Fibroblast of skin of right quadriceps (primary cell): Measurements from ENCODE around the gene CLSTN2.
A peak's percentile ranks its signal among the peaks of the same experiment; 100 is the strongest.

Experiments used
- DNase-seq: peaks from one replicate; pipeline ENCODE4 v3.0.0-alpha.2; 2013

CLSTN2 gene

DNA sequence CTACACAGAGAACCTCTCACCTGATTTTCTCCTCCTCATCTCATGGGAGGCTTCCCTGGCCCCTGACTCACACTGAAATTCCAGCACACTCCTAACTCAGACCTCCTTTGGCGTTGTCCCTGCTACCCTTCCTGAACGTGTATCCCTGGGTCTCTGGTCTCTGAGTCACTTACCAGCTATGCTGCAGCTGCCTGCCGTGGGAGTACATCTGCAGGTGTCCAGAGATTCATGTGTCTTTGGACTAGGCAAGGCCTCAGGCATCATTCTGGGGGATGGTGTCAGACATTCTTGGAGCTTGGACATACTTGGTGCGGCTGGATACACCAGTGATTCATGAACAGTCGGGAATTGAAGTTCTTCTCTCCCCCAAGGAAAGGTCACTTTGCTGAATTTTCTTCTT, 594.1 kb downstream of the CLSTN2 start:
- DNase-seq, result peak; percentile 12

DNA sequence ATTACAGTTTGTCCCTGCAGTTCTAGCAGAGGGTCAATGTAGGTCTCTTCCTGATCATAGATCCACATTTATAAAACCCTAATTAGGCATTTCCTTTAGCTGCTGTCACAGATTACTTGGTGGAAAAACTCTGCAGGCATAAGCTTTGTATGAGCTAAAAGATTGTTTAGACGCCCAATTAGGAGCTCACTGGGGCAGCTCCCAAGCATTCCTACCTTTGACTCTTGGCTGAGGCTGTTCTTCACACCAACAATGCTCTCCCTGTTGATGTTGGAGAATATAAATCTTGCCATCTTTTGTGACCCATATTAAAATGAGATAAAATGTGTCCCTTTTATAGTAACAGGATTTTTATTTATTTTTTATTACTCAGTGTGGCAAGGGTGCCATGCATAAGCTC, 594.6 kb downstream of the CLSTN2 start:
- no peak for DNase-seq

DNA sequence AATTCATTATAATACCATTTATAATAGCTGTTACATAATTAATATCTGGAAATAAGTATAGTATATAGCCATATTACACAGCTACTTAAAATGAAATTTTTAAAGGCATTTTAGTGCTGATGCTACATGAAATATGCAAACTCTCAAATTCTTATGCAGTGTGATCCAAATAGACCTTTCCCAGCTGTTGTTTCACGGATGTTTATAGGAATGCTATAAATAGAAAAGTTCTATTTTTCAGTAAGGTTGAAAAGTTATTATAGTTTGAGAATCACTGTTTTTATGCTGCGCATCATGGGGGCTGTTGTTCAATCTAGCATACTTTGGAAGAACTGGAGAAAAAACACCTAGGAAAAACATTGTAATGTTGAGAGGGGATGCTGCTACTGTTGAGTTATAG, 595.1 kb downstream of the CLSTN2 start:
- no peak for DNase-seq

DNA sequence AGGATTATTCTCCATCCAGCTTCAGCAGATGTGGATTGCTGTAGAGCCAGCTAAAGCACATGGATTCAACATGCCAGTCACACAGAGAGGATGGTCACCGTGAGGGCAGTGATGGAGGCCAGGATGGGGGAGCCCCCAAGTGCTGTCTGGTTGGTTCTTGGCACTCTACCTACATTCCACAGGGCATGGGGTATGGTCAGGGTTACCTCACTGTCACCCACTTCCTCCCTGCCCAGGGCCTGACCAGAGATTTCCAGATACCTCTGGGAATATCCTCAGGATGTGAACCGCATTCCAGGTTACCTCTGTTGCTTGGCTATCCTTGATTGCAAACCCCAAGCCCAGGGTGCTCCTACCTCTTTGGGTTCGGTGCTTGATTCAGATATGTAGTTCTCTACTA, 595.6 kb downstream of the CLSTN2 start:
- no peak for DNase-seq

DNA sequence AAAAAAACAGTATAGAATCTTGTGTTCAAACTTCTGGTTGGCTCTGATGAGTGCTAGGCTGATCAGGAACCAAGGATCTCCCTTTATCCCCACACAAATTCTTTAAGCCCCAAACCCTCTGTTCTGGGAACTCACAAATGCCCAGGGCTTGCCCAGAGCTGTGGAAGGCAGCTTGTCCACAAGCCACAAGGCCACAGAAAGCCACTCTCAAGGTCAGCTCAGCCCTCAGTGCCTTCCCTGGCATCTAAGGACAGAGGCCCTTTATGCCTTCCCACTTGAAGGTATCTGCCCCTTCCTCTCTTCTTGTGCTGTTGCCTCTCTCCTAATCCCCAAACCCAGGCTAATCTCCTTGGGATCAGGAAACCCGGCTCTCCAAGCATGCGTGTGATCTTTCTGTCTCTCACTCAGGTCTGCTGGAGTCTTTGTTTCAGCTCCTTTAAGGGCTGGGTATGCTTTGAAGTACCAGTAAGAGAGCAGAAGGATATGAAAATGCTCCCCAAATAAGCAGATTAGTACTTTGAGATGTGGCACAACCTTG, 597.9 kb downstream of the CLSTN2 start:
- no peak for DNase-seq

DNA sequence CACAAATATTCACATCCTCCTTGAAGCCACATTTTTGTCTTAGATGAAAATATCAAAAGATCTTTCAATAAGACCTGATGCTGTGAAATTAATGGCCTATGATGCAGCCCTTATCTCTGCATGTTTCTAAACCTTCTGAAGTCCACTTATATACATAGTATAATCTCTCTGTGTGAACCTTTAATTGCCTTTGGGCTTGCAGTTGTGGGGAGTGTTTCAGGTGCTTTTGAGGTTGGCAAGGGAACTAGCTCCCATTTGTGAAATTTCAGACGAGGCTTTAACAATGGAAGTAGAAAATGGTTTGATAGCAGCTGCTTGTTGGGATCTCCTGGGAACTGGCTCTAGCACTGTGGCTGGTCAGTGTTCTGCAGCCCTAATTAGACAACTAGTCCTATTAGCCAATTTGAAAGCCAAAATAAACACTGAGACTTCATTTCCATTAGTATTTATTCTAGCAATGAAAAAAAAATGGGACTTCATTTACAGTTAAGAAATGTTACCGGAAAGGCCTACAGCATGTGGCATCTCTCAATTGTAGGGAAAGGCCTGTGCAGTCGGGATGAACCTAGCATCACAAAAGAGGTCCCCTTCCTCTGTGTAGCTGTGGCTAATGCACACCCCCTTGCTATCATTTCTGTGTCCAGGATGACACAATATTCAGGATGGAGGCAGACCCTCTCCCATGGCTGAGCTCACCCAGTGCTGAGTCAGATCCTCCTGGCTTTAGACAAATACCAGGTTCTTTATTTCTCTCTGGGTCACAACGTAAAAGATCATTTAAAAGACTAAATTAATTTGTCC, 602.1 kb downstream of the CLSTN2 start:
- no peak for DNase-seq

DNA sequence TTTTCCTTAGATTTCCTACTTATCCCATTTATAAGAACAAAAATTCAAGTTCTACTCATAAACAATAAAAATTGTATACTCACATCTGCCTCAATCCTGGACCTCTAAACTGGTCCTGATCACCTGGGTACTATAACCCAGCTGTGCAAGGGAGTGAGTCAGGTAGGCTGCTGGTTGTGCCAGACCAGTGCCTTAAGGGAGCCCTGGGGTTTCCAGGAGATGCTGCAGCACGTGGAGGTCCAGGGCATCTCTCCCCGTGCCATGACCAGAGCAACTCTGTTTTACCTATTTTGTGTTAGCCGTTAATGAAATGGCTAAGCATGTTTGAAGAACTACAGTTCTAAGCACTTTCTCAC, 602.7 kb downstream of the CLSTN2 start:
- no peak for DNase-seq

DNA sequence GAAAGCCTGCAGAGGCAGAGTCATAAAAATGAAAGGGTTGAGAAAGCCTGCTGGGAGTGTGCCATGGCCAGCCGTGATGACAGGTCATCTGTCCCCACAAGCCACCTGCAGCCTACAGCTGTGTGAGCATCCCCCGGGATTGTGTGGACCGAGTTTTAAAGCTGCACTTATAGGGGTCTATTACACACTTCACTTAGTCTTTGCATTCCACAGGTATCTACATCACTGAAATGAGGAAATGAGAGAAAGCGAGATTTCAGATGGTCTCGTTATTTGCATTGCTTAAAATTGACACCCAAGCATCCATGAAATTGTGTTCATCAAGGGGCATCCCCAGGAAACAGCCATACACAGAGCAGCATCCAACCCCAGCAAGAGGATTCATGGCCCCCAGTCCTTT, 605.3 kb downstream of the CLSTN2 start:
- DNase-seq, result no peak

DNA sequence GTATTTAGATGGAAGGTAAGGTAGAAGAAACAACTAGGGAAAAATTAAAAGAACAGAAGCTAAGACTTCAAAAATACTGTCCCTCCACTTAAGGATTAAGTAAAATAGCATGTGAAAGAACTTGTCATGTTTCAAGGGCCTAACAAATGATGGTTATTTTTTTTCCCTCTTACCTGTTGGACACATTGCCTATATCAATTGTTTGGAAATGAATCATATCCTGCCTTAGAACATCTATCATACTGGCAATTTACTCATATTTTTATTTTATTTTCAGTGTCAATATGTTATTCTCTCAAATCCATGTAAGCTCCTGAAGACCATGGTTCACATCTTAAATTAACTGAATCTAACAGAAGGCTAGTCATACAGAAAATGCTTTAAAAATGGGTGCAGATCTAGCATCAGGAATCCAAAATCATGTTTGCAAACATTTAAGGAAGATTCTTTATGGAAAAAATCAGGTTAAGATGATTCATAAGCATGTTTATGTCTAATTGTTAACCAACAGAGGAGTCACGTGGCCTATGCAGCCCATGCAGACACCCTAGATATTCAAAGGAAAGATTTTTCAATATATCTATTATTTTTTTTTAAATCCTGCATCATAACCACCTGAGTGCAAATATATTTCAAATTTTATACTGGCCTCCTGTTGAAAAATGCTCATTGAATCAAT, 607.1 kb downstream of the CLSTN2 start:
- no peak for DNase-seq

DNA sequence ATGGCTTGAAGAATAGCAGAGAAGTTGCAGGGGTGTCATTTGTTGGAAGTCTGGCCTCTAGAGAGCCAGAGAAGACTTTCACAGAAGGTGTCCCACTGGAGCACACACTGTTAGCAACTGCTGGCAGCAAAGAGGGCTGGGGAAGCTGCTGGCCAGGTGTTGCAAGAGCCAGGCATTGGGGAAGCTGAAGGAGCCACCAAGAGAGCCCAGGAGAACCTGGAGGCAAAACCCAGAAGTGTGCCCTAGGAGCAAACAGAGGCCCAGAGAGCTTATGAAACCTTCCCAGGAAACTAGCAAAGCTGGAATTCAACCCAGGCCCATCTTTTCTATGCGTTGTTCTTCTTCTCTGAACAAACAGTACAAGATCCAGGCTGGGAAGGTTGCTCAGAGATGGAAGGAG, 610.2 kb downstream of the CLSTN2 start:
- DNase-seq, result no peak

DNA sequence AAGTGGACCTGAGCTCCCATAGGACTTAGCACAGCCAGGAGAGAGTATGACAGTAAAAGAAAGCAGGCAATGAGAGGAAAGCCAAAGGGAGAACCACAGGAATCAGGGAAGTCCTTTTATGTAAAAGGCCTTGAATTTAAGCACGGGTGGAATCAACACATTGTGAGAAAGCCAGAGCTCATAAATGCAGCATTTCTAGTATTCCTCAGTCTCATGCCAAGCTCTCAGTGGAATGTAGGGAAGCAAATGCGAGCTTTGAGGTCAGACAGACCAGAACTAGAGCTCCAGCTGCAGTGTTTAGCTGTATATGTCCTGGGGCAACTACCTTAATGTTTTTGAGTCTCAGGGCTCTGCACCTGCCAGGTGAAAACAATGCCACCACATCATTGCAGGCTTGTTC, 610.8 kb downstream of the CLSTN2 start:
- no peak for DNase-seq

DNA sequence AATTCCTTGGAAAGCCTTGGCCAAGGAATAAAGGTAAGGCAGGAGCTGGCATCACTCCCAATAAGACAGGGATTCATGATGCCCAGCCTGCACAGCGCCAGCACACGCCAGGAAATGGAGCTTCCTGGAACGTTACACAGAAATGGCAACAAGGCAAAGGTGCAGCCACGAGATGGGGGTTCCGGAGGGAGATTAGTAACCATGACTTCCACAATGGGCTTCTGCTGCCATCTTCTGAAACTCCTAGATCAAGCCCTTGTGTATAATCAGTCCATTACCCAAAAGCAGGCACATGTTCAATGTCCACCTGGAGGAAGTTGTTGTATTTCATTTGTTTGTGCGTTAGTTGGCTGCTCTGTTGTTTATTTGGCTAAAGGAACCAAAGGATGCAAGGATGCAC, 611.7 kb downstream of the CLSTN2 start:
- DNase-seq, result no peak

DNA sequence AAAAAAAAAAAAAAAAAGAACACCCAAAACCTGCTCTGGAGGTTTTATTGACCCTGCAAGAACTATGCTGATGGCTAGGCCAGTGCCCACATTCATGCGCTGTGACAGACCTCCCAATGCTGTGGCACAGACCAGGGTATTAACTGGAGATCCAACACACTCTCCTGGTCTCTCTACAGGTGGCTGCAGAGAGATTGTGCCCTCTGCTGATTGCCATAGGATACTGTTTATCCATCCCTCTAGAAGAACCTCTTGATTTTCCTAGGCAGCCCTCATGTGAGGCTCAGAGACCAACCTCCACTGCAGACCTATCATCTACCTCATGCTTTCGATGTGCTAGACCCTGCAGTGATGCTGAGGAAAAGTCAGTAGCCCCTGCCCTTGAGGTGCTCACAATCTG, 617.4 kb downstream of the CLSTN2 start:
- DNase-seq, result no peak

DNA sequence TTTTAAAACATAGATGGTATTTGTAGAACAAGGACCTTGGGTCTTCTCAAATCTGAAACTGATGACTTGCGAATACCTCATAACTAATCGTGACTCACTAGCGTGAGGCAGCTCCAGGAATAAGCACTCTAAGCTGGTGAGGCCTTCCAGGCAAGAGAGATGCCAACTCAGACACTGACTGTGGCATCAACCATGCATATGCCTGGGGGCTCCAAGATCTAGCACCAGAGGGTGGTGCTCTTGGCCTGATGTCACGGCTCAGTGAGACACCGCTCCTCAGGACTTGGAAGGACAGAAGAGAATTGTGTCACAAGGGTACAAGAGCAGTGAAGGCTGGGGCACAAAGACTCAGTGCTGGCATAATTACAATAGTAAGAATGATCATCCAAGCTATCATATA, 617.9 kb downstream of the CLSTN2 start:
- DNase-seq, result no peak

DNA sequence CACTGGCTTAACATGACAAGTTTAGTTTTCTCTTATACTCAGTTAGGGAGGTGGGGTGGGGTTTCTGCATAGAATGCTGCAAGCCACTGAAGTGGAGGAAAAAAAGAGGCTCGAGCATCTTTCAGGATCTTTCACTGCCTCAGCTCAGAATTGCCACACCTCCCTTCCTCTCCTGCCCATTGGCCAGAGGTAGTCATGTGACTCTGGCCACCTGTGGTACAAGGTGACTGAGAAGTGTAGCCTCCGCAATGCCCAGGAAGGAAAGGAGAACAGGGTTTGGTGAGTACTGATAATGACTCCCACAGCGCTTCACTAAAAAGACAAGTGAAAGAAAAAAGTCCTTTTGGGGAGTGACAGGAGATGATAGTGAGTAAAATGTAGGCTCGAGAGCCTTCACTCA, 618.6 kb downstream of the CLSTN2 start:
- no peak for DNase-seq

DNA sequence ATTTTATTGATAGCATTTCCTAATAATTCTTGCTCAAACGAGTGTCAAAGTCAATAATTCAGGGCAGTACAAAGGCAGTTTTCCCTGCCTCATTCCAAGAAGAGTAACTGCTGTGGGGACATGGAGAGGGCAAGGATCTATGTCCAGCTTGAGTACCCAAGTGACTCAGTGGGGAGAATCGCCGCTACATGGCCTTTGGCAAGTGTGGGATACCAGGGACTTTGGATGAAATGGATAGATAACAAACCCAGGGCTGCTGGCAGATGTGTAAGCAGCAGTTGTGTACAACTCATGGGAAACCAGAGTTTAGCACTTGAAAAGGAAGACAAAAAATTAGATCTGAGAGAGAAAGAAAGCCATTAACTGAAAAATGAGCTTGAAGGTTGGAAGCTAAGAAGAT, 620.7 kb downstream of the CLSTN2 start:
- DNase-seq, result no peak

DNA sequence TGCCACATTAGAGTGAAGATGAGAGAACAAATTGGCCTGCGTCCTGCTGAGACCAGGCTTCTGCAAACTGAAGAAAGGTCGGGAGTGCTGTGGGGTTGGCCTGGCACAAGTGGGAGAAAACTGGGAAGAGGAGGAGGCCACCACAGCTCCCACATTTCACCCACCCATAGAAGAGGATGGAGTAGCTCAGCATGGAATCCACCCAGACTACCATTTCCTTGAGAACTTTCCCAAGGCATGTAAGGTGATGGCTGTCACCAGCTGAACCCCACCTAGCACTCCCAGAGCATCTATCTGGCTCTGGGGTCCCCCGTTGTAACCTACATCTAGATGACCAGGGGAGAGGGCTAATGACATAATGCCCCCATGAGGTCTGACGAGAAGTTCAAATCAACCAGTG, 622.5 kb downstream of the CLSTN2 start:
- DNase-seq, result no peak

DNA sequence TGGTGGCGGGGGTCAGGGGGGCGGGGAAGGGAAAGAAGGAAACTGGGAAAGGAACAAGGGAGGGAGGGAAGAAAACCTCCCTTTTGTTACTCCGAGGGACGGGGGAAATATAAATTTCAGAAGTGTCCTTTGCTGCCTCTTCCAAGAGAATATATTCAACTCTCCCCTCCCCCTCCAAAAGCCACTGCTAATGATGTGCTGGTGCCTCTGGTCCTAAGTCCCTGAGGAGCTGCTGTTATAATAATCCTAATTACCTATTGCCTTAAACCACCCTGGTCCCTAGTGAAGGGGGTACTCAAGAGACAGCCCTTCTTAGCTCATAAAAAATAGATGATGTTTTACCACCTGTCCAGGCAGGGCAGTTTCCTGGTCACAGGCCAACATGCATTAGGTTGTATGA, 624.6 kb downstream of the CLSTN2 start:
- DNase-seq, result no peak

DNA sequence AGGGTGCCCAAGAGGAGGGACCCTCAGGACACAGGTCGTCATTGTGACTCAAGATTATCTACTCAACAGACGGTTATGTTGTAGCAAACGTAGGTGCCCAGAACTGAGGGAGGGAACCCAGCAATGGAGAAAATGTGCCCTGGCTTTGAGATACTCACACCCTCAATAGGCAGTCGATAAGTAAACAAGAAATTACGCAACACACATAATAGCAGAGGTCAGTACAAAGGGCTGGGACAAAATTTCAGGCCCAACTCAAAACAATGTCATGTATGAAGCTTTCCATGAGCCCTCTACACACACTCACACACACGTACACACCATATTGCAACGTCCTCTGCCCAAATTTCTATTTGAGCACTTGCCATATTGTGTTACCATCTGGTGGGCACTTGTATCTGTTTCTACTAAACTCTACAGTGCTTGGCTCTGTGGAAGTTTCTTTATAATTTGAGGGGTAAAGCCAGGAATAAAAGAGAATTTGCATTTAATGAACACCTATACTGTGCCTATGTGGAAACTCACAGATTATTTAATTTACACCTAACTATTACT, 628.3 kb downstream of the CLSTN2 start:
- no peak for DNase-seq

DNA sequence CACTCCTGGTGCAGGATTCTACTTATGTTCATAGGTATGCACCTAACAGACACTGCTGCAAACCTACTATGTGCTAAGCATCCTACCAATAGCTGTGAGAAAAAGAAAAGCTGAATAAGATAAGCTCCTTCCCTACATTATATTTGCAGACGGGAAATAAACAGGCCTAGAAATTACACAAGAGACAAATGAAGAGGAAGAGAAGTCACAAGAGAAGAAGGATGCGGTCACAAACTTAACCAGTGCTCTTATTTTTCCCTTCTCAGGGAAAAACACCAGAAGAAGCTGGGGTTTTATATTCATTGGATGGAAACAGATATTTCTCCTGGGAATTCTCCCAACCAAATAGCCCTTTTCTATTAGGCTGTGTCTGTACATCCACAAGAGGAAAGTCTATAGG, 633.1 kb downstream of the CLSTN2 start:
- no peak for DNase-seq

DNA sequence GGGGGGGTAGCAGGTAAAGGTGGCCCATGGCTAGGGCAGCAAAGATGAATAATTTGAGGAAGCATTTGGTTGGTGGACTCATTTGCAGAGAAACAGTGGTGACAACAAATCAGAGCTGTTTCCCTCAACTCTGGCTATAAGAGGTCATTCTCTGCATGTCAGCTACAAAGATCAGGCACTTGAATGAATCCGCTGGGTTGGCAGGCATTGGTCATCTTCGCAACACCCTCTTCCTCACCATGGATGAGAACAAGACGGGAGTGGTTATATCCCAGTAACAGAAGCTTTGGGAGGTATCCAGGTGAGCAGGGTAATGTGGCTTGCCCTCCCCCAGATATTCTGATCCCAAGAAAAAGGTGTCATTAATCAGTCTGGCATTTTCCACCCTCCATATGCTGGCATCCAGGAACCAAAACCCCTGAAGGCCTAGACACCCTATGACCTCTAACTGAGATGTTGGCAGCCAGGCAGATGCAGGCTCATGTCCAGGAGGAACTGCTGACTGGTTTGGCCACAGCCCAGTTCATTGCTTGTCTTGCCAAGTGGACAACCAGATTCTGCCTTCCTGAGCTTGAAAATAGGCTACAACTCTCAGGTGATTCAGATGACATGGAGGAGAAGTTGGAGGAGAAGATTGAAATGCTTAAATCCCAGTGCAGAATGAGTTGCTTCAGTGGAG, 634.0 kb downstream of the CLSTN2 start:
- no peak for DNase-seq

DNA sequence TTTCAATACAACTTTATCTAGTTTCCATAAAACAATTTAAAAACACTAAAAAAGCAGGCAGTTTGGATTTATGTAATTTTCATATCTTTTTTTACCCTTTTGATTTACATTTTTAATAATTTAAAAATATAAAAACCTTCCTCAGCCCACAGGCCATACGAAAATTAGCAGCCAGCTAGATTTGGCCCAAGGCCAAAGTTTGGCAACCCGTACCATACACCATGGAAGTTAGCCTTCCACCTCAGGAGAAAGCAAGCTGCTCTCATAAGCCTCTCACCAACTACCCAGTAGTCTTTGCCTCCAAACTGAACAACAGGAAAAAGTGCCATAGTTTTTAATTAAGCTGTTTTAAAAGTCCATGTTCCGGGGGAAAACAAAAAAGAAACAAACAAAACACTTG, 635.6 kb downstream of the CLSTN2 start:
- DNase-seq, result no peak

DNA sequence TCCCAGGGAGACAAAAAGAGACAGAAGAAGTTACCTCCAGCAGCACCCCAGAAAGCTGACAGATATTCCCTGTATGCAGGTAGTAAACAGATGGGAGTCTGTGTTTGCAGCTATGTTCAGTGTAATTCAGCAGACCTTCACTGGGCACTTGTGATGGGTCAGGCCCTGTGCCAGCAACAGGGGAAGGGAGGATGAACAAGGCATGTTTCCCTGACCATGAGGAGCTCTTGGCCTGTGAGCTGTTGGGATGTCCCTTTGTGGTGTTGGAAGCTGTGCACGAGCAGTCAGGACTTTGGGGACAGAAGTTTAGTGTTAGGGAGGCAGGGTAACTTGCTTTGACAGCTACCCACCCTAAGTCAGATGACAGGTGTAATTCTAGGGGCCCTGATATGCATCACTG, 636.9 kb downstream of the CLSTN2 start:
- no peak for DNase-seq

DNA sequence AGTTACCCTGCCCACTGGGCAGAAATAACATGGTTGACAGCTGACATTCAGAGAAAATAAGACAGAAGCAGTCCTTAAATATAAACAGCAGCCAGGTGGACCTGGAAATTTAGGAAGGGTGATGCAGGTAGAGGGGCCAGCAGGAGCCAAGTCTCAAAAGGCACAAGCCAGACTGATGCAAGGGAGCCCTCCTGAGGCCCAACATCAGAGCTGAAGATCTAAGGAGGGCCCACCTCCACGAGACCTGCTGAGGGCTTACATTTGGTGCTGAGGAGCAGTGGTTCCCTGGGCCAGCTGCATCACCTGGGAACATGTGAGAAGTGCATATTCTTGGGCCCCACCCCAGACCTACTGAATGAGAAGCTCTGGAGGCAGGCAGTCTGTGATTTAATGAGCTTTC, 637.3 kb downstream of the CLSTN2 start:
- DNase-seq, result no peak
